GM21825 (cell line): ENCODE data around the gene PDCL3.

Experiments used
- ATAC-seq: cut with Tn5 transposase; IDR thresholded peaks from one replicate; pipeline ENCODE4 v1.9.1; 2021; ENCODE audit warnings: mild to moderate bottlenecking, moderate library complexity; ENCODE audit not compliant: unreplicated experiment

PDCL3 gene

GRCh38 chr2:100611079-100612029 lies 48.6 kb downstream of the PDCL3 start:
- no peak for ATAC-seq

- no peak for ATAC-seq
Measured at GRCh38 chr2:100612388-100613000, 49.7 kb downstream of the PDCL3 start.

- ATAC-seq = no peak
Measured at GRCh38 chr2:100613719-100614118, 50.9 kb downstream of the PDCL3 start.

DNA sequence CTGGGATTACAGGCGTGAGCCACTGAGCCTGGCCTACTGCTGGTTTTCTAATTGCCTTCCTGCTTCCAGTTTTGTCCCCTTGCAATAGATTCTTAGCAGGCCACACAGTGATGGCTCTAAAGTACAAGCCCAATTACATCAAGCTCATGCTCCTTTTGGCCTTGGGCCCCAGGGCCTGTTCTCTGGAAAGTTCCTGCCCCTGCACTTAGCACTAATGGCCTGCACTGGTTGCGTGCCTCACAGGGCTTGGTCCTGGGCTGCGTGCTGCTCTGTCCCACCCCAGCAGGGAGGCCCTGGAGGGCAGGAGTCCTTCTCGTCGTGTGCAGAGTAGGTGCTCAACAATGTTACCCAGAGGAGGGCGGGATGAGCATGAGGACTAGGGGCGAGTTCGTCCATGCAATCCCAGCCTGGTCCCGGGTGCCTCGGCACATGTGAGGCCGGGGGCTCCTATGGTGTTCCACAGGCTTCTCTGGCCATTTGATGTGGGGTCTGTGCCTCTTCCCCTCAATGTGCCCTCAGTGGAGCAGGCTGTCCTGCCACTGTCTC lies 51.7 kb downstream of the PDCL3 start:
- no peak for ATAC-seq

DNA sequence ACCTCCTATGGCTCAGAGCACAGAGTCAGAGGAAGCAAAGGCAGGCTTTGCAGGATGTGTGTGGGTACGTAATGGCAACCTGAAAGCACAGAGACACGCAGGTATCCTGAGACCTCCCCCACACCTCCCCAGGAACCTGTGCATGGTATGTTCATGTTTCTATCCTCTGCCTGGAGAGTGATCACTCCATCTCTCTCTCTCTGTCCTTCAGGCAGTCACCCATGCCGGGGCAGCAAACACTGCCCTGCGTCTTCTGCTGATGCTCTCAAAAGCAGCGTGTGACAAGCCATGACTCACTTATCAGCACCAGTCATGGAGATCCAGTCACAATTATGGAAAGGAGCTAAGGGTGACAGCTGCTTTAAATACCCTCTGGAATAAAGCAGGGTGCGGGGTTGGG lies 52.7 kb downstream of the PDCL3 start:
- ATAC-seq = no peak

DNA sequence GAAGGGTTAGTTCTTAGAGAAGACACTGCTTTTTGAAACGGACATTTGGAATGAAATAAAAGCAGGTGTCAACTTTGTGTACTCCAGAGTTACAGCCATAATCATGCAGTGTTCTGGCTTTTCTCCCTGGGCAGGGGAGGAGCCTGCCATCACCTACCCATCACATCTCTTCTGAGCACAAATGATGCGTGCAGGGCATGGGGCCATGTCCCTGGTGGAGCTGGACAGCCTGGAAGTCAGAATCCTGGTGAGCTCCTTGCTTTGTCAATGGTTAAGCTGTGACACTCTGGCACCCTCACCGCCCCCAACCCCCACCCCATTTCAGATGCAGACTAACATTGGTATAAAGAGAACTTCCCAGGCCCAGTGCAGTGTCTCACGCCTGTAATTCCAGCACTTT lies 53.1 kb downstream of the PDCL3 start:
- ATAC-seq = no peak

GRCh38 chr2:100616841-100617390 lies 54.1 kb downstream of the PDCL3 start:
- no peak for ATAC-seq

DNA sequence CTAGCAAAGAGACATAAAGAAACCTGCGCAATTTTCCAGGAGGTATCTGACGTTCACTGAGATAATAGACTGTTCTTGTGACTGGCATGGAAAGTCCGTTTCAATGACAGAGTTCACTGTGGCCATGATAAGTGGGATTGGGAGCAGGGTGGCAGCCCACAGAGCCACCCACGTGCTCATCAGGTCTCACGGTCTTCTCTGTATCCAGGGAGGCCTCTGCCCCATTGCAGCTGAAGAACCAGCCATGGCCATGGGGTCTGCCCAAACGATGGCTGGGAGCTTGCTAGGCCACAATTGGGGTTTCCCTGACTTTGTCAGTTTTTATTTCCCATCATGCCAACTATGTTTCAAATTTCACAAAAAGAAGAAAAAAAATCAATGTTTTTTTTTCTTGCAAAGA lies 57.2 kb downstream of the PDCL3 start:
- no peak for ATAC-seq

- no peak for ATAC-seq
Measured at GRCh38 chr2:100620481-100620880, 57.7 kb downstream of the PDCL3 start.

DNA sequence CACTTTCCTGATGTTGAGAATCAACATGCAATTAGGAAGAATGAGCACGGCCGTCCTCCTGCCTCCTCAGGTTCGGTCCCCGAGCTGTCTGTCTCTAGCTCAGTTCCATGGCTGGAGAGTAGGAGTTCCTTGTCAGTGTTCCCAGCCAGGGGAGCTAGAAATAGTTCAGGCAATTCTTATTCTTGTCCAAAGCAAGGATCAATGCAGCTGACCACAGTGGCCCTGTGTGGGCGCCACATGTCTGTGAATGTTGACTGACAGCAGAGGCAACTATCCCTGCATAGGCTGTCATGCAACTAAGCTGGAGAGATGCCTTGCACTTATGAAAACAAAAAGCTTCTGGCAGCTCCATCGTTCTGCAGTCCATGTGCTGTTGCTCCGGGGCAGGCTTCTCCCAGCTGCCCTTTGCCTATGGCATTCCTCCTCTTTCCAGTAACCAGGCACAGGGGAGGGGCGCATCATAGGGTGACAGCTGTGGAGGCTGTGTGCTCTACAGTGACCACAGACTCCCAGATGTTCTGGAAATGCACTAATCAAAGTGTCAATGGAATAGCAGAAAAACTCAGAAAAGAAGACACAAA lies 58.7 kb downstream of the PDCL3 start:
- no peak for ATAC-seq

- ATAC-seq = no peak
Measured at GRCh38 chr2:100623033-100623715, 60.4 kb downstream of the PDCL3 start.

GRCh38 chr2:100623930-100624329 lies 61.1 kb downstream of the PDCL3 start:
- ATAC-seq = no peak

GRCh38 chr2:100624536-100624935 lies 61.7 kb downstream of the PDCL3 start:
- ATAC-seq = no peak

DNA sequence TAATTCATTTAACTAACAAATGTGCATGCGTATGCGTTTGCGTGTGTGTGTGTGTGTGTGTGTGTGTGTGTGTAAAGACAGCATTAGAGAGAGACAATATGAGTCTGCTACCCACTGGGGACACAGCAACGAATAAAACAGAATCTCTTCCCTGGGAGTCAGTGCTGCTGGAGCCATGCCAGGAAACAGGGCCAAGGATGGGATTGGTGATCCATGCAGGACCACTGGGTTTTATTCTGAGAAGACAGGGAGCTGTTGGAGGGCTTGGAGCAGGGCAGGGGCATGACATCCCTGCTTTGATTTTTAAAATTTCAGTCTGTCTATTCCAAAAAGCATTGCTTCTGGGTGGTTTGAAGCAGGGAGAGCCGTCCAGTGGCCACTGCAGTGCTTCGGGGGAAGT lies 62.9 kb downstream of the PDCL3 start:
- ATAC-seq = no peak
